ENCODE measurements around the gene CPXM1. TPM values are rescaled to one million over a fixed set of nuclear protein-coding genes. Genes with fewer than 3 reads are reported as not detected.

CPXM1 gene
- total RNA-seq, 1 donor: under 0.01 TPM

DNA sequence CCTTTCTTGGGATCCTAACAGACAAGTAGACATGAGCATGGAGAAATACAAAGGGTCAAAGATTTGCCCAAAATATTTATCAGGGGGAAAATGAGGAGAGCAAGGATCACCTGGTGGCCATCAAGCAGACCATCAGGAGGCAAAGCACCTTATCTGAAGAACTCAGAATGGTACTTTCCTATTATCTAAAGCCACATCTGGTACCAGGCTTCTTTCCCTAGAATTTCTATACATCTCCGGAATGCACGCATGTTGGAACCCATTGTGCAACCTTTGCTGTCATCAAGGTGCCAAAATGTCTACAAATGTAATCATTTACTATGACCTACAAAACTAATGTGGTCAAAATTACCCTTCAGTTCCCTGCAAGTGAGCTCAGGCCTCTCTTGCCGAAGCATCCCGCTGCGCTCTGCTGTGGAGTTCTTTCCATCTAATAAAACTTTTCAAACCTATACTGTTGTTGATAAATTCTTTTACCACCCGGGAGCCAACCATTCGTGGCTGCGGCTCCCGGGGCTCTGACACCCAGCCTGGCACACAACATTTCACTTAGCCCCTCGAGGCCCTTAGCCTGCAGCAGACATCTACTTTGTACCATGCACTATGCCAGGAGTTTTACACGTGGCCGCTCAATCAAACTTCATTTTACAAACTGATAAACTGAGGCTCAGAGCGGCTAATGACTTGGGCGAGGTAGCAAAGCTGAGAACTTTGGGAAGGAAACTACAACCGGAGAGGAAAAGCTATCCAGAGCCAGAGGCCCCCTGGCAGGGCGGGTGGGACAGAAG, 3.8 kb upstream of the CPXM1 start:
- no peaks in the 10 kb centered on the region for H3K36me3 ChIP-seq (ENCODE audit: insufficient read depth, low read length)
- TF ChIP-seq, protein P1, sequence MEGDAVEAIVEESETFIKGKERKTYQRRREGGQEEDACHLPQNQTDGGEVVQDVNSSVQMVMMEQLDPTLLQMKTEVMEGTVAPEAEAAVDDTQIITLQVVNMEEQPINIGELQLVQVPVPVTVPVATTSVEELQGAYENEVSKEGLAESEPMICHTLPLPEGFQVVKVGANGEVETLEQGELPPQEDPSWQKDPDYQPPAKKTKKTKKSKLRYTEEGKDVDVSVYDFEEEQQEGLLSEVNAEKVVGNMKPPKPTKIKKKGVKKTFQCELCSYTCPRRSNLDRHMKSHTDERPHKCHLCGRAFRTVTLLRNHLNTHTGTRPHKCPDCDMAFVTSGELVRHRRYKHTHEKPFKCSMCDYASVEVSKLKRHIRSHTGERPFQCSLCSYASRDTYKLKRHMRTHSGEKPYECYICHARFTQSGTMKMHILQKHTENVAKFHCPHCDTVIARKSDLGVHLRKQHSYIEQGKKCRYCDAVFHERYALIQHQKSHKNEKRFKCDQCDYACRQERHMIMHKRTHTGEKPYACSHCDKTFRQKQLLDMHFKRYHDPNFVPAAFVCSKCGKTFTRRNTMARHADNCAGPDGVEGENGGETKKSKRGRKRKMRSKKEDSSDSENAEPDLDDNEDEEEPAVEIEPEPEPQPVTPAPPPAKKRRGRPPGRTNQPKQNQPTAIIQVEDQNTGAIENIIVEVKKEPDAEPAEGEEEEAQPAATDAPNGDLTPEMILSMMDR (IDR thresholded peaks at IDR 0.05; ENCODE audit: extremely low read depth, low read depth, low read length): no peak
- H2AFZ ChIP-seq (ENCODE audit: low read length): no peak overlapping the region
- no peak overlapping the region for H3K4me2 ChIP-seq (ENCODE audit: insufficient read depth, low read length)
- no peaks in the 10 kb centered on the region for H3K9me3 ChIP-seq (ENCODE audit: low read depth, low read length)
- peaks cover 4% of the 10 kb centered on the region for H3K4me1 ChIP-seq (ENCODE audit: insufficient read depth, low read length)
- no peaks in the 10 kb centered on the region for H3K79me2 ChIP-seq (ENCODE audit: insufficient read depth, low read length)
- H3K4me3 ChIP-seq (ENCODE audit: insufficient read depth, low read length): no peak overlapping the region
- peak; percentile 81 for DNase-seq (ENCODE audit: insufficient read length, low spot score, missing footprints)
- no peaks in the 10 kb centered on the region for H4K20me1 ChIP-seq (ENCODE audit: insufficient read depth, low read length)
- no peak overlapping the region for H3K27ac ChIP-seq (ENCODE audit: low read depth, low read length)
- H3K27me3 ChIP-seq (ENCODE audit: insufficient read depth, low read length): peaks cover 81% of the 10 kb centered on the region

DNA sequence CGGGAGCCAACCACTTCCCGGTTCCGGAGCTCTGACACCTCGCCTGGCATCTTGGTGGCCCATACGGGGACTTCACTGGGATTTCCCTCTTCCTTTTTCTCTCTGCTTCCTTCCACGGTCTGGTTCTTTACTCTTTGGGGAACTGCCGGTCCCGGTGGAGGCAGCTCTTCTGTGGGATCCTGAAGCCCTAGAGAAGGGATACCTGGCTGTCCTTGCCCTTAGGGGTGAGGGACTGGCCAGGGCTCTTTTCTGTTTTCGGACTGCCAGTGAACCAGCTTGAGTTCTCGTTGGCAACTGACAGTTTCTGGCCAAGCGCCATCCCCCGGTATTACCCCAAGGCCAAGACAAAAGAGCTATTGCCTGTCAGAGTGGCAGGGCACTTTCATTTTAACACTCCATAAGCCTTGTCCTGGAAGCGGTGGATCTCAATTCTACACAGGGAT, 880 bp upstream of the CPXM1 start:
- H3K4me1 ChIP-seq (ENCODE audit: insufficient read depth, low read length): peaks cover 4% of the 10 kb centered on the region
- H3K79me2 ChIP-seq (ENCODE audit: insufficient read depth, low read length): no peaks in the 10 kb centered on the region
- no peaks in the 10 kb centered on the region for H4K20me1 ChIP-seq (ENCODE audit: insufficient read depth, low read length)
- H3K4me2 ChIP-seq (ENCODE audit: insufficient read depth, low read length): no peak overlapping the region
- no peak overlapping the region for H3K27ac ChIP-seq (ENCODE audit: low read depth, low read length)
- H3K4me3 ChIP-seq (ENCODE audit: insufficient read depth, low read length): no peak overlapping the region
- no peaks in the 10 kb centered on the region for H3K9me3 ChIP-seq (ENCODE audit: low read depth, low read length)
- no peaks in the 10 kb centered on the region for H3K36me3 ChIP-seq (ENCODE audit: insufficient read depth, low read length)
- peak; percentile 50 for DNase-seq (ENCODE audit: insufficient read length, low spot score, missing footprints)
- H3K27me3 ChIP-seq (ENCODE audit: insufficient read depth, low read length): peaks cover 71% of the 10 kb centered on the region
- no peak overlapping the region for H2AFZ ChIP-seq (ENCODE audit: low read length)
- TF ChIP-seq, protein P1 (IDR thresholded peaks at IDR 0.05; ENCODE audit: extremely low read depth, low read depth, low read length): no peak

DNA sequence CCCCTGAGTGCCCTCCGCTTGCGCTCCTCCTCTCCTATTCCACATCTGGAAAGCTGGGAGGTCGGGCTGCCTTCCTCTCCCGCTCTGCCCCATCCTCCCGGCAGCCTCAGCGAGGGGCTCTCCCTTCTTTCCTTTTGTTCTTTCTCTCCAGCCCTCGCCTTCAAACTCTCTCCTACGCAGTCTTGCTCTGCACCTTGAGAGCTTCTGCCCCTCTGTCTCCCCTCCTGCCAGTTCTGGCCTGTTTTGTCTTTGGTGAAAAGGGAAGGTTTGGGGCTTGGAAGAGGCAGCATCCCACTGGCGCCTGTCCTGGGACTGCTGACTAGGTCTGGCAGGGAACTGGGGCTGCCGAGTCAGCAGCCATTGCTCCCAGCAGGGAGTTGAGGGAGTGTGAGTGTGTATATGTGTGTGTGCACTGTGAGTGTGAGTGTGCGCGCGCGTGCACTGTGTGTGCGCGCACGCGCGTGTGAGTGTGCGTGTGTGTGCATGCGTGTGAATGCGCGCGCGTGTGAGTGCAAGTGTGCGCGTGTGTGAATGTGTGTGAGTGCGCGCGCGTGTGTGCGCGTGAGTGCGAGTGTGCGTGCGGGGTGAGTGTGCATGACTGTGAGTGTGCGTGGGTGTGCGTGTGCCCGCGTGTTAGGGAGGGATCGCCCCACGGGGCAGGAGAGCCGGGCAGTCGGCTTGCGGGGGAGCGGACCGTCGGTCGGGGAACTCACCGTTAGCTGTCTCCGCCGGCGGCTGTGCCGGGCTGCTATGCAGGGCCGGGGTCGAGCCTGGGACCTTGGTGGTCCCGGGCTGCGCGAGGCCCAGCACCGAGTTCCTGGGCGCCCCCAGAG, 523 bp downstream of the CPXM1 start:
- H3K79me2 ChIP-seq (ENCODE audit: insufficient read depth, low read length): no peaks in the 10 kb centered on the region
- H3K27ac ChIP-seq (ENCODE audit: low read depth, low read length): no peak overlapping the region
- no peaks in the 10 kb centered on the region for H4K20me1 ChIP-seq (ENCODE audit: insufficient read depth, low read length)
- peak; percentile 93 for DNase-seq (ENCODE audit: insufficient read length, low spot score, missing footprints)
- TF ChIP-seq, protein P1 (IDR thresholded peaks at IDR 0.05; ENCODE audit: extremely low read depth, low read depth, low read length): no peak
- no peaks in the 10 kb centered on the region for H3K9me3 ChIP-seq (ENCODE audit: low read depth, low read length)
- no peaks in the 10 kb centered on the region for H3K4me1 ChIP-seq (ENCODE audit: insufficient read depth, low read length)
- H2AFZ ChIP-seq (ENCODE audit: low read length): peak overlapping the region; percentile 62
- peaks cover 63% of the 10 kb centered on the region for H3K27me3 ChIP-seq (ENCODE audit: insufficient read depth, low read length)
- peak overlapping the region; percentile 63 for H3K4me2 ChIP-seq (ENCODE audit: insufficient read depth, low read length)
- no peaks in the 10 kb centered on the region for H3K36me3 ChIP-seq (ENCODE audit: insufficient read depth, low read length)
- peak overlapping the region; percentile 52 for H3K4me3 ChIP-seq (ENCODE audit: insufficient read depth, low read length)

DNA sequence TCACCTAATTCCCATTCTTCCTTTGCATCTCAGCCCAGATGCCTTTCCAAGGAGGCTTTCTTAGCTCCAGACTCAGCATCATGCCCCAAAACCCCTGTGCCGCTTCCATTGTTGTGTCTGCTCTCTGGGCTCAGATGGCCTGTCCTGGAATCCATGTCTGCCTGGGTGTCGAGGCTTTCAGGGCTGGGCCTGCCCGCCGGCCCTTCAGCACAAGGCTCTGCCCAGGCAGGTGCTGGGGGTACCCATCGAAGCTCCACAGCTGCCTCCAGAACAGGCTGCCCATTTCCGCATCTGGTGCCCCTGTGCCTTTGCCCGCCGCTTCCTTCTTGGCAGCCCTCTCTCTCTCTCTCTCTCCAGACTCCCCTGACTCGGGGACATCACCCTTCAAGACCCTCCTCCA, 1.2 kb downstream of the CPXM1 start:
- H3K27ac ChIP-seq (ENCODE audit: low read depth, low read length): no peak overlapping the region
- H3K4me3 ChIP-seq (ENCODE audit: insufficient read depth, low read length): no peak overlapping the region
- H3K27me3 ChIP-seq (ENCODE audit: insufficient read depth, low read length): peaks cover 63% of the 10 kb centered on the region
- TF ChIP-seq, protein P1 (IDR thresholded peaks at IDR 0.05; ENCODE audit: extremely low read depth, low read depth, low read length): no peak
- H3K4me1 ChIP-seq (ENCODE audit: insufficient read depth, low read length): no peaks in the 10 kb centered on the region
- H3K9me3 ChIP-seq (ENCODE audit: low read depth, low read length): no peaks in the 10 kb centered on the region
- no peaks in the 10 kb centered on the region for H3K79me2 ChIP-seq (ENCODE audit: insufficient read depth, low read length)
- no peak for DNase-seq (ENCODE audit: insufficient read length, low spot score, missing footprints)
- no peaks in the 10 kb centered on the region for H4K20me1 ChIP-seq (ENCODE audit: insufficient read depth, low read length)
- no peak overlapping the region for H2AFZ ChIP-seq (ENCODE audit: low read length)
- H3K36me3 ChIP-seq (ENCODE audit: insufficient read depth, low read length): no peaks in the 10 kb centered on the region
- no peak overlapping the region for H3K4me2 ChIP-seq (ENCODE audit: insufficient read depth, low read length)
